D341Med (cell line): ENCODE results near the gene MED28.

Source experiments
- DNase-seq: peaks from one replicate; pipeline ENCODE4 v3.0.0; 2012; ENCODE audit warnings: low spot score

The MED28 gene

GRCh38 chr4:17667253-17667652 lies 52.8 kb downstream of the MED28 start:
- DNase-seq, result no peak

DNA sequence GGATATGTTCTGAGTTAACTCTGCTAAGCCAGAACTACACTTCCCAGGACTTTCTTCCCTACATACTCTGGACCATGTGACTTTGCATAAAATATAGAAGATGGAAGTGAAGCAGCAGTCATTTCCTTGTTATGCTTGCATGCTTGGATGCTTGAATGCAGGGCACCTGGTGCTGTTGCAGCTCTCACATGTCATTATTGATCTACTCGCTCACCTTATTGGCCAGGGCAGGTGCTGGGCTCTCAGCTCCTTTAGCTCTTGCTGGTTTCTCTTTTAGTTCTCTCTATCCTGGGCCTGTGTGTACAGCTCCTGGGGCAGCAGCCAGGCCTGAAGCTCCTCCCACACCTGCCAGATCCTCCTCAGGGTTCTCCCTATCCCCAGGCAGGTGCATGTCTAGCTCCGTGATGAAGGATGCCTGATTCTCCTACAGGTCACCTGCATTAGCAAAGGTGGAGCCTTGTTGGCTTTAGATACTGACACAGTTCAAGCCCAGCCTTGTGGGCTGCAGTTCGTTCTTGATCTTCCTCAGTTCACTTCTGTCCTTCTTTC lies 53.3 kb downstream of the MED28 start:
- no peak for DNase-seq

- no peak for DNase-seq
Measured at GRCh38 chr4:17670423-17670822, 56.0 kb downstream of the MED28 start.

- no peak for DNase-seq
Measured at GRCh38 chr4:17680559-17681280, 66.3 kb downstream of the MED28 start.

GRCh38 chr4:17681281-17682221 lies 67.1 kb downstream of the MED28 start:
- no peak for DNase-seq

- no peak for DNase-seq
Measured at GRCh38 chr4:17682222-17682566, 67.8 kb downstream of the MED28 start.
